Skeletal muscle cell (primary cell): ENCODE measurements around the gene SCO1.
"Not testable (repeated sequence)": the region's sequence is repeated elsewhere in the genome, so short reads cannot be mapped to it uniquely, and the experiment has no call there.

Source experiments
- DNase-seq: peaks from one replicate; pipeline ENCODE4 v3.0.0-alpha.2; 2010; ENCODE audit warnings: low read depth
- H3K4me3 ChIP-seq: 2 replicates; pipeline ENCODE4 v1.5.1; 2011; ENCODE audit warnings: low read depth, mild to moderate bottlenecking, control low read depth, low read length, moderate library complexity

The SCO1 gene

GRCh38 chr17:10697092-10698081 lies at the start of gene SCO1, which contains the start of gene ADPRM:
Gene SCO1, minus strand, starts transcription at chr17:10697533. Its CDS starts 26 bp downstream, at chr17:10697507.
Gene ADPRM, plus strand, starts transcription at chr17:10697594. Its CDS starts 7,333 bp downstream, at chr17:10704927.
- peak; percentile 75 for DNase-seq
- H3K4me3 ChIP-seq, result peak within 1 kb of the TSS; percentile 82

- H3K4me3 ChIP-seq, result no peak overlapping the region
- DNase-seq, result no peak
These were observed 47.9 kb upstream of the SCO1 start for GRCh38 chr17:10745231-10745630.

- H3K4me3 ChIP-seq, result no peak overlapping the region
- DNase-seq, result no peak
These were observed 47.2 kb upstream of the SCO1 start for GRCh38 chr17:10744501-10745000.

GRCh38 chr17:10743316-10744009 lies 46.1 kb upstream of the SCO1 start:
- DNase-seq, result peak; percentile 10
- no peak overlapping the region for H3K4me3 ChIP-seq

GRCh38 chr17:10742431-10742830 lies 45.1 kb upstream of the SCO1 start:
- no peak overlapping the region for H3K4me3 ChIP-seq
- DNase-seq, result no peak

- DNase-seq, result no peak
- H3K4me3 ChIP-seq, result no peak overlapping the region
These were observed 44.2 kb upstream of the SCO1 start for GRCh38 chr17:10741416-10742135.

- H3K4me3 ChIP-seq, result no peak overlapping the region
- no peak for DNase-seq
These were observed 42.1 kb upstream of the SCO1 start for GRCh38 chr17:10739386-10739785.

- no peak for DNase-seq
- no peak overlapping the region for H3K4me3 ChIP-seq
These were observed 41.4 kb upstream of the SCO1 start for GRCh38 chr17:10738521-10739258.

GRCh38 chr17:10737736-10738135 lies 40.4 kb upstream of the SCO1 start:
- DNase-seq, result no peak
- no peak overlapping the region for H3K4me3 ChIP-seq

GRCh38 chr17:10737168-10737622 lies 39.9 kb upstream of the SCO1 start:
- peak; percentile 7 for DNase-seq
- no peak overlapping the region for H3K4me3 ChIP-seq

GRCh38 chr17:10735821-10736220 lies 38.5 kb upstream of the SCO1 start:
- no peak for DNase-seq
- H3K4me3 ChIP-seq, result no peak overlapping the region

GRCh38 chr17:10735251-10735650 lies 37.9 kb upstream of the SCO1 start:
- no peak overlapping the region for H3K4me3 ChIP-seq
- DNase-seq, result no peak

GRCh38 chr17:10733666-10734065 lies 36.3 kb upstream of the SCO1 start:
- H3K4me3 ChIP-seq, result no peak overlapping the region
- no peak for DNase-seq

- not testable (repeated sequence) for DNase-seq, H3K4me3 ChIP-seq
These were observed 34.8 kb upstream of the SCO1 start for GRCh38 chr17:10732121-10732520.

- H3K4me3 ChIP-seq, result no peak overlapping the region
These were observed 34.1 kb upstream of the SCO1 start for GRCh38 chr17:10731408-10731879.

GRCh38 chr17:10730247-10730646 lies 32.9 kb upstream of the SCO1 start:
- H3K4me3 ChIP-seq, result peak overlapping the region; percentile 63
- not testable (repeated sequence) for DNase-seq

More at GRCh38 chr17:10731408-10731879, 34.1 kb upstream of the SCO1 start:
- DNase-seq, result no peak

GRCh38 chr17:10729334-10730193 lies 32.2 kb upstream of the SCO1 start, which contains the start of gene TMEM220:
Gene TMEM220, minus strand, starts transcription at chr17:10730023. Its CDS starts 172 bp downstream, at chr17:10729851.
- peak; percentile 24 for DNase-seq
- peak within 1 kb of the TSS; percentile 63 for H3K4me3 ChIP-seq
